GM23338 (cell line): ENCODE results near the gene IRF2.
"Not testable (repeated sequence)": the region's sequence is repeated elsewhere in the genome, so short reads cannot be mapped to it uniquely, and the experiment has no call there.

Experiments
- CREB1 ChIP-seq: fragments of 250-450 bp; sonication (Bioruptor Pico); IDR thresholded peaks from 2 replicates; pipeline ENCODE4 v1.5.0; 2020; ENCODE audit warnings: low read depth, mild to moderate bottlenecking, moderate library complexity
- CTCF ChIP-seq, 2 experiments: fragments of 200-600 bp in 1 of 2; sonication (generic) in 1 of 2; conservative IDR thresholded peaks; 2 replicates each; pipeline versions ENCODE4 v1.5.1 to v1.6.1; 2016 to 2017; ENCODE audit warnings: antibody characterized with exemption in 2 of 2, low read depth in 2 of 2, mild to moderate bottlenecking in 2 of 2, moderate library complexity in 1 of 2
- ETS1 ChIP-seq: IDR thresholded peaks from 2 replicates; pipeline ENCODE4 v1.6.1; 2016; ENCODE audit warnings: antibody characterized with exemption
- EZH2 ChIP-seq: fragments of 200-600 bp; sonication (generic); IDR thresholded peaks from one replicate; pipeline ENCODE4 v1.8.0; 2017; ENCODE audit warnings: antibody characterized with exemption, mild to moderate bottlenecking, low read depth; ENCODE audit not compliant: unreplicated experiment
- EZH2phosphoT487 ChIP-seq: fragments of 200-600 bp; sonication (generic); IDR thresholded peaks from one replicate; pipeline ENCODE4 v1.8.1; 2018; ENCODE audit warnings: antibody characterized with exemption; ENCODE audit not compliant: unreplicated experiment
- JUNB ChIP-seq: IDR thresholded peaks from one replicate; pipeline ENCODE4 v1.6.1; 2016; ENCODE audit warnings: antibody characterized with exemption; ENCODE audit not compliant: unreplicated experiment
- NANOG ChIP-seq: IDR thresholded peaks from 2 replicates; pipeline ENCODE4 v1.6.1; 2016; ENCODE audit warnings: antibody characterized with exemption, borderline replicate concordance
- POLR2AphosphoS5 ChIP-seq: IDR thresholded peaks from 2 replicates; pipeline ENCODE4 v1.6.1; 2016; ENCODE audit warnings: antibody characterized with exemption, low read depth
- REST ChIP-seq: IDR thresholded peaks from one replicate; pipeline ENCODE4 v1.6.1; 2018; ENCODE audit warnings: antibody characterized with exemption; ENCODE audit not compliant: unreplicated experiment
- STAT1 ChIP-seq: IDR thresholded peaks from one replicate; pipeline ENCODE4 v1.6.1; 2016; ENCODE audit warnings: antibody characterized with exemption; ENCODE audit not compliant: unreplicated experiment
- ZNF331 ChIP-seq: fragments of 250-450 bp; sonication (Bioruptor Pico); IDR thresholded peaks from 2 replicates; pipeline ENCODE4 v1.5.0; 2020; ENCODE audit warnings: low read depth, mild to moderate bottlenecking, moderate library complexity
- ZNF462 ChIP-seq: fragments of 250-450 bp; sonication (Bioruptor Pico); IDR thresholded peaks from 2 replicates; pipeline ENCODE4 v1.5.0; 2020; ENCODE audit warnings: mild to moderate bottlenecking, moderate library complexity

- TF ChIP-seq CTCF (conservative IDR thresholded peaks at IDR 0.05; ENCODE audit: low read depth in 2 of 2); REST; NANOG; POLR2AphosphoS5; EZH2phosphoT487; ETS1; EZH2; CREB1 (CRISPR knock-in tag); ZNF331 (CRISPR knock-in tag); JUNB; STAT1; ZNF462: not testable (repeated sequence)
These were observed 94.1 kb downstream of the IRF2 start for GRCh38 chr4:184380214-184380613.
